ENCODE results near the gene UPF3A.

UPF3A gene

GRCh38 chr13:114234645-114235421, 46.6 kb upstream of the UPF3A start, which contains the start of gene CDC16:
Gene CDC16, plus strand, starts transcription at chr13:114234897. Its CDS starts 188 bp downstream, at chr13:114235085.
- peak within 1 kb of the TSS; percentile 12 for H3K27ac ChIP-seq (ENCODE audit: low read depth, low read length, poor library complexity, severe bottlenecking)
- peaks cover 13% of the 10 kb centered on the region for H3K79me2 ChIP-seq (ENCODE audit: insufficient read depth, low read length)

GRCh38 chr13:114235697-114236096, 45.7 kb upstream of the UPF3A start:
- Histone ChIP-seq H3K27me3 (ENCODE audit: insufficient read depth, low read length) (no peaks in the 10 kb centered on the region), H2AFZ (ENCODE audit: low read length) (no peak overlapping the region), H3K79me2 (ENCODE audit: insufficient read depth, low read length) (peaks cover 13% of the 10 kb centered on the region), H3K4me2 (ENCODE audit: low read length) (peak overlapping the region; percentile 93), H4K20me1 (ENCODE audit: insufficient read depth, low read length) (no peaks in the 10 kb centered on the region), H3F3A (ENCODE audit: insufficient read depth, low read length) (no peaks in the 10 kb centered on the region), H3K9me2 (ENCODE audit: low read depth, low read length) (no peaks in the 10 kb centered on the region), H3K4me1 (ENCODE audit: insufficient read depth, low read length, severe bottlenecking) (peaks cover 15% of the 10 kb centered on the region), H3K4me3 (ENCODE audit: low read depth, low read length, poor library complexity, severe bottlenecking) (peak overlapping the region; percentile 78), H3K9ac (ENCODE audit: low read length) (peak overlapping the region; percentile 78), H3K36me3 (ENCODE audit: insufficient read depth, low read length) (peaks cover 41% of the 10 kb centered on the region), H3K9me3 (ENCODE audit: low read length) (0 out of 2 replicates have a peak, but pooled peaks cover 2% of the 10 kb centered on the region), H3K27ac (ENCODE audit: low read depth, low read length, poor library complexity, severe bottlenecking) (no peak overlapping the region)
- TF ChIP-seq EZH2 (IDR thresholded peaks at IDR 0.05; ENCODE audit: borderline replicate concordance, low read length) (no peak), CTCF (IDR thresholded peaks at IDR 0.05; ENCODE audit: low read length) (no peak)

More at GRCh38 chr13:114234645-114235421, 46.6 kb upstream of the UPF3A start, which contains the start of gene CDC16:
- H3K4me3 ChIP-seq (ENCODE audit: low read depth, low read length, poor library complexity, severe bottlenecking), result peak within 1 kb of the TSS; percentile 78
- peak within 1 kb of the TSS; percentile 93 for H3K4me2 ChIP-seq (ENCODE audit: low read length)
- H3K9ac ChIP-seq (ENCODE audit: low read length), result peak within 1 kb of the TSS; percentile 78
- H3F3A ChIP-seq (ENCODE audit: insufficient read depth, low read length), result no peaks in the 10 kb centered on the region
- no peaks in the 10 kb centered on the region for H3K27me3 ChIP-seq (ENCODE audit: insufficient read depth, low read length)
- peaks cover 32% of the 10 kb centered on the region for H3K36me3 ChIP-seq (ENCODE audit: insufficient read depth, low read length)
- no peaks in the 10 kb centered on the region for H4K20me1 ChIP-seq (ENCODE audit: insufficient read depth, low read length)
- no peaks in the 10 kb centered on the region for H3K9me2 ChIP-seq (ENCODE audit: low read depth, low read length)
- peak within 1 kb of the TSS; percentile 91 for H2AFZ ChIP-seq (ENCODE audit: low read length)
- H3K9me3 ChIP-seq (ENCODE audit: low read length), result 0 out of 2 replicates have a peak, but pooled peaks cover 2% of the 10 kb centered on the region
- H3K4me1 ChIP-seq (ENCODE audit: insufficient read depth, low read length, severe bottlenecking), result peaks cover 15% of the 10 kb centered on the region
- TF ChIP-seq CTCF (IDR thresholded peaks at IDR 0.05; ENCODE audit: low read length) (peak; percentile 16; the same call in 1 of the 2 replicates), EZH2 (IDR thresholded peaks at IDR 0.05; ENCODE audit: borderline replicate concordance, low read length) (no peak)

- Histone ChIP-seq H3K9me2 (ENCODE audit: low read depth, low read length) (no peaks in the 10 kb centered on the region), H4K20me1 (ENCODE audit: insufficient read depth, low read length) (no peaks in the 10 kb centered on the region), H3K36me3 (ENCODE audit: insufficient read depth, low read length) (peaks cover 46% of the 10 kb centered on the region), H3K9me3 (ENCODE audit: low read length) (0 out of 2 replicates have a peak, but pooled peaks cover 2% of the 10 kb centered on the region), H3K4me2 (ENCODE audit: low read length) (peak overlapping the region; percentile 93), H3K27me3 (ENCODE audit: insufficient read depth, low read length) (no peaks in the 10 kb centered on the region), H2AFZ (ENCODE audit: low read length) (no peak overlapping the region), H3K27ac (ENCODE audit: low read depth, low read length, poor library complexity, severe bottlenecking) (no peak overlapping the region), H3K79me2 (ENCODE audit: insufficient read depth, low read length) (peaks cover 13% of the 10 kb centered on the region), H3K4me1 (ENCODE audit: insufficient read depth, low read length, severe bottlenecking) (peaks cover 15% of the 10 kb centered on the region), H3F3A (ENCODE audit: insufficient read depth, low read length) (no peaks in the 10 kb centered on the region), H3K9ac (ENCODE audit: low read length) (peak overlapping the region; percentile 78), H3K4me3 (ENCODE audit: low read depth, low read length, poor library complexity, severe bottlenecking) (peak overlapping the region; percentile 78)
- TF ChIP-seq CTCF (IDR thresholded peaks at IDR 0.05; ENCODE audit: low read length) (no peak), EZH2 (IDR thresholded peaks at IDR 0.05; ENCODE audit: borderline replicate concordance, low read length) (no peak)
These were observed 45.2 kb upstream of the UPF3A start for GRCh38 chr13:114236227-114236626.

Measured in OCI-LY1 (cell line).